ENCODE measurements around the gene NRIP2.

GRCh38 chr12:2842948-2843347 lies 8.1 kb upstream of the NRIP2 start:
- TF ChIP-seq CTCF (IDR thresholded peaks at IDR 0.05), result no peak
- TF ChIP-seq POLR2A (IDR thresholded peaks at IDR 0.05), result no peak

Measured in esophagus squamous epithelium (tissue), 4 donors.